Testis (tissue), 2 donors: ENCODE data around the gene PDE7B.

Source experiments
- POLR2A ChIP-seq: fragments of 450-650 bp; IDR thresholded peaks from one replicate; pipeline ENCODE4 v1.6.1; 2017; ENCODE audit warnings: antibody characterized with exemption, mild to moderate bottlenecking, moderate library complexity
- TF ChIP-seq, protein P1 (sequence below), 3 experiments: fragments of 450-650 bp in 2 of 3; fragments of 200-600 bp in 1 of 3; sonication (generic) in 1 of 3; IDR thresholded peaks; one replicate each; pipeline ENCODE4 v1.5.1; 2016 to 2019; ENCODE audit warnings: antibody characterized with exemption in 3 of 3, mild to moderate bottlenecking in 2 of 3, moderate library complexity in 1 of 3

DNA sequence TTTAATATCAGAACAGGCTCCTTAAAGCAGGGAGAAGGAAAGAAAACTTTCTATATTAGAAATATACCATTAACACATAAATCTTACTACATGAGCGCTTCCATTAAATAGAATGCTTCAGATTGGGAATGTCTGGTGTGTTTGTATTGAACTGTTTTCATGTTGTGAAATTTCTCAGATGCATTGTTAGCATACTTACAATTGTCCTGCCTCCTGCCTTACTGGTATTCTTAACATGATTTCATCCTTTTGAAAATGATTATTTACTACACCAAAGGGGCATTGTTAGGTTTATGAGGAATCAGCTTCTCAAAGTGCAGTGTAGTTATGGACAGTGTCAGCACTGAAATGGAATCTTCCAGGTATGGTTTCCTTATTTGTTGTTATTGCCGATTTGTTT, 253.1 kb downstream of the PDE7B start:
- TF ChIP-seq, protein P1, sequence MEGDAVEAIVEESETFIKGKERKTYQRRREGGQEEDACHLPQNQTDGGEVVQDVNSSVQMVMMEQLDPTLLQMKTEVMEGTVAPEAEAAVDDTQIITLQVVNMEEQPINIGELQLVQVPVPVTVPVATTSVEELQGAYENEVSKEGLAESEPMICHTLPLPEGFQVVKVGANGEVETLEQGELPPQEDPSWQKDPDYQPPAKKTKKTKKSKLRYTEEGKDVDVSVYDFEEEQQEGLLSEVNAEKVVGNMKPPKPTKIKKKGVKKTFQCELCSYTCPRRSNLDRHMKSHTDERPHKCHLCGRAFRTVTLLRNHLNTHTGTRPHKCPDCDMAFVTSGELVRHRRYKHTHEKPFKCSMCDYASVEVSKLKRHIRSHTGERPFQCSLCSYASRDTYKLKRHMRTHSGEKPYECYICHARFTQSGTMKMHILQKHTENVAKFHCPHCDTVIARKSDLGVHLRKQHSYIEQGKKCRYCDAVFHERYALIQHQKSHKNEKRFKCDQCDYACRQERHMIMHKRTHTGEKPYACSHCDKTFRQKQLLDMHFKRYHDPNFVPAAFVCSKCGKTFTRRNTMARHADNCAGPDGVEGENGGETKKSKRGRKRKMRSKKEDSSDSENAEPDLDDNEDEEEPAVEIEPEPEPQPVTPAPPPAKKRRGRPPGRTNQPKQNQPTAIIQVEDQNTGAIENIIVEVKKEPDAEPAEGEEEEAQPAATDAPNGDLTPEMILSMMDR (IDR thresholded peaks at IDR 0.05), result no peak
- TF ChIP-seq POLR2A, result no peak
